ENCODE data around the gene CTSC. TPM values are rescaled to one million over a fixed set of nuclear protein-coding genes. Genes with fewer than 3 reads are reported as not detected.

Gene CTSC
- total RNA-seq, 1 experiment from 2014 or later: 80.2 TPM

- no peak for DNase-seq (ENCODE audit: low read depth, low spot score)
- ChIA-PET CTCF (no interaction called here), POLR2A (no interaction called here)
- Histone ChIP-seq H3K27ac (ENCODE audit: low read length) (no peak overlapping the region), H3K4me3 (ENCODE audit: low read depth in 2 of 2, low read length in 2 of 2) (no peak overlapping the region), H3K9me3 (ENCODE audit: control insufficient read depth, insufficient read depth, low read depth, low read length) (no peaks in the 10 kb centered on the region), H3K27me3 (ENCODE audit: control insufficient read depth, insufficient read depth, low read length) (no peaks in the 10 kb centered on the region), H3K4me1 (ENCODE audit: control insufficient read depth, insufficient read depth, low read length) (no peaks in the 10 kb centered on the region), H3K36me3 (ENCODE audit: control insufficient read depth, insufficient read depth, low read length) (no peaks in the 10 kb centered on the region)
- no peak for ATAC-seq
- intact Hi-C loops (cut with micrococcal nuclease; ENCODE audit: unreplicated experiment): no loop called here
- no TSS peak for BruUV-seq (replicated peaks)
- no peak for TF ChIP-seq CTCF (IDR thresholded peaks at IDR 0.05)
- no peak for TF ChIP-seq REST (IDR thresholded peaks at IDR 0.05; ENCODE audit: insufficient read depth in 1 of 2, low read depth in 2 of 2, low read length in 1 of 2)
- in situ Hi-C loops (cut with HindIII; ENCODE audit: low pct_unique_long_range_greater_than_20kb, low sequenced_read_pairs): no loop called here
Observed at GRCh38 chr11:88345408-88345807, 7.9 kb upstream of the CTSC start.

- intact Hi-C loops (cut with micrococcal nuclease; ENCODE audit: unreplicated experiment): no loop called here
- in situ Hi-C loops (cut with HindIII; ENCODE audit: low pct_unique_long_range_greater_than_20kb, low sequenced_read_pairs): no loop called here
- H3K27ac ChIP-seq (ENCODE audit: low read length): no peak overlapping the region
- H3K27me3 ChIP-seq (ENCODE audit: control insufficient read depth, insufficient read depth, low read length): no peaks in the 10 kb centered on the region
- ChIA-PET POLR2A (no interaction called here), CTCF (no interaction called here)
- no peak for TF ChIP-seq SIN3A (IDR thresholded peaks at IDR 0.05; ENCODE audit: borderline replicate concordance, insufficient read depth, low read depth, low read length)
- no peak for TF ChIP-seq TCF7L2 (IDR thresholded peaks at IDR 0.05; ENCODE audit: low read depth, low read length)
- no peak for TF ChIP-seq REST (IDR thresholded peaks at IDR 0.05; ENCODE audit: insufficient read depth in 1 of 2, low read depth in 2 of 2, low read length in 1 of 2)
- no peak for TF ChIP-seq POLR2AphosphoS5 (IDR thresholded peaks at IDR 0.05; ENCODE audit: low read depth, low read length)
- no peak for TF ChIP-seq CTCF (IDR thresholded peaks at IDR 0.05)
- DNase-seq (ENCODE audit: low read depth, low spot score): no peak
- no TSS peak for BruUV-seq (replicated peaks)
- H3K9me3 ChIP-seq (ENCODE audit: control insufficient read depth, insufficient read depth, low read depth, low read length): no peaks in the 10 kb centered on the region
- ATAC-seq: no peak
- H3K4me1 ChIP-seq (ENCODE audit: control insufficient read depth, insufficient read depth, low read length): no peaks in the 10 kb centered on the region
- H3K36me3 ChIP-seq (ENCODE audit: control insufficient read depth, insufficient read depth, low read length): no peaks in the 10 kb centered on the region
- H3K4me3 ChIP-seq (ENCODE audit: low read depth in 2 of 2, low read length in 2 of 2): no peak overlapping the region
Observed at GRCh38 chr11:88344869-88345268, 7.3 kb upstream of the CTSC start.
